HCT116 (cell line): ENCODE results near the gene ENOPH1. TPM values are rescaled to one million over a fixed set of nuclear protein-coding genes. Genes with fewer than 3 reads are reported as not detected.

Source experiments
- ATAC-seq: fragments of 200-7000 bp; cut with Tn5 transposase; 2 replicates; pipeline ENCODE4 v1.9.1; 2020; ENCODE audit warnings: mild to moderate bottlenecking, moderate library complexity
- BruUV-seq: library from RNA; stranded (reverse); fragments of 400-500 nt; replicated peaks from 2 replicates; lab custom pipeline; 2021; lab: Mats Ljungman, UMichigan
- CTCF ChIA-PET: fragments of 300-600 bp; sonication (Branson Sonifier 250); formaldehyde crosslinking; loops from one replicate; lab custom pipeline; 2021; ENCODE audit warnings: antibody characterized with exemption; lab: Charles Lee
- POLR2A ChIA-PET: fragments of 300-600, 350-600 bp; sonication (Branson Sonifier 250); formaldehyde crosslinking; loops from one replicate; lab custom pipeline; 2021; ENCODE audit warnings: antibody characterized with exemption; lab: Charles Lee
- RAD21 ChIA-PET, 2 experiments: fragments of 300-600 bp; sonication (Branson Sonifier 250); formaldehyde crosslinking; loops; one replicate each; lab custom pipeline; 2023; ENCODE audit warnings: low total read pairs in 2 of 2; ENCODE audit not compliant: uncharacterized antibody in 2 of 2, unreplicated experiment in 2 of 2, low non-redundant PET in 1 of 2; lab: Charles Lee
- DNase-seq: peaks from one replicate; pipeline ENCODE4 v3.0.0-alpha.2; 2010; ENCODE audit warnings: low read depth, low spot score
- H2AFZ ChIP-seq: fragments of 200-600 bp; shearing (Covaris generic), sonication (generic); 2 replicates; pipeline ENCODE4 v1.6.1; 2017; ENCODE audit warnings: low read depth, mixed run types, mixed read lengths, antibody characterized with exemption, low read length; ENCODE audit not compliant: poor library complexity, severe bottlenecking
- H3K27ac ChIP-seq: 2 replicates; pipeline ENCODE4 v1.5.1; 2012; ENCODE audit warnings: low read depth, low read length
- H3K27me3 ChIP-seq: fragments of 200-600 bp; sonication (generic); 2 replicates; pipeline ENCODE4 v1.6.1; 2016; ENCODE audit warnings: mixed run types, low read length, mixed read lengths; ENCODE audit not compliant: insufficient read depth
- H3K36me3 ChIP-seq, 2 experiments: fragments of 200-500 bp in 1 of 2; fragments of 200-600 bp in 1 of 2; sonication (Bioruptor generic) in 1 of 2; sonication (generic) in 1 of 2; 2 replicates each; pipeline versions ENCODE4 v1.5.1 to v1.6.1; 2014 to 2016; ENCODE audit warnings: low read length in 2 of 2, inconsistent platforms in 1 of 2, mixed read lengths in 1 of 2, mixed run types in 1 of 2; ENCODE audit not compliant: insufficient read depth in 2 of 2, control insufficient read depth in 1 of 2
- H3K4me1 ChIP-seq, 2 experiments: fragments of 200-600 bp in 1 of 2; sonication (generic) in 1 of 2; 2 replicates each; pipeline versions ENCODE4 v1.5.1 to v1.6.1; 2012 to 2017; ENCODE audit warnings: low read length in 2 of 2, inconsistent platforms in 1 of 2, mild to moderate bottlenecking in 1 of 2, mixed read lengths in 1 of 2, mixed run types in 1 of 2, moderate library complexity in 1 of 2; ENCODE audit not compliant: insufficient read depth in 2 of 2, control insufficient read depth in 1 of 2
- H3K4me2 ChIP-seq: fragments of 200-600 bp; sonication (generic); 2 replicates; pipeline ENCODE4 v1.6.1; 2017; ENCODE audit warnings: mixed run types, low read length, mixed read lengths
- H3K4me3 ChIP-seq, 2 experiments: fragments of 200-600 bp in 1 of 2; sonication (generic) in 1 of 2; replicated peaks in 1 of 2; 2 replicates each; pipeline ENCODE4 v1.5.1; 2011 to 2016; ENCODE audit warnings: low read length in 2 of 2, control low read depth in 1 of 2, low read depth in 1 of 2, mild to moderate bottlenecking in 1 of 2, mixed read lengths in 1 of 2, mixed run types in 1 of 2
- H3K79me2 ChIP-seq: fragments of 200-600 bp; sonication (generic); 2 replicates; pipeline ENCODE4 v1.6.1; 2017; ENCODE audit warnings: mild to moderate bottlenecking, mixed run types, low read length, moderate library complexity, mixed read lengths; ENCODE audit not compliant: insufficient read depth
- H3K9ac ChIP-seq: fragments of 200-600 bp; sonication (generic); 2 replicates; pipeline ENCODE4 v1.6.1; 2016; ENCODE audit warnings: low read length, mixed read lengths
- H3K9me2 ChIP-seq: fragments of 200-600 bp; sonication (generic), shearing (Covaris generic); 2 replicates; pipeline ENCODE4 v1.6.1; 2017; ENCODE audit warnings: mixed run types, mild to moderate bottlenecking, moderate library complexity; ENCODE audit not compliant: insufficient read depth
- H3K9me3 ChIP-seq, 2 experiments: fragments of 200-500 bp in 1 of 2; fragments of 200-600 bp in 1 of 2; sonication (Bioruptor generic) in 1 of 2; sonication (generic) in 1 of 2; 2 replicates each; pipeline ENCODE4 v1.6.1; 2014 to 2017; ENCODE audit warnings: low read length in 2 of 2, mixed read lengths in 2 of 2, inconsistent platforms in 1 of 2, low read depth in 1 of 2, mild to moderate bottlenecking in 1 of 2, mixed run types in 1 of 2, moderate library complexity in 1 of 2; ENCODE audit not compliant: control insufficient read depth in 1 of 2, insufficient read depth in 1 of 2
- H4K20me1 ChIP-seq: fragments of 200-600 bp; sonication (generic), shearing (Covaris generic); 2 replicates; pipeline ENCODE4 v1.6.1; 2017; ENCODE audit warnings: mixed run types, mild to moderate bottlenecking, moderate library complexity; ENCODE audit not compliant: insufficient read depth
- CEBPB ChIP-seq: IDR thresholded peaks from 2 replicates; pipeline ENCODE4 v1.6.1; 2012; ENCODE audit warnings: low read depth
- FOSL1 ChIP-seq: IDR thresholded peaks from 2 replicates; pipeline ENCODE4 v1.6.1; 2012; ENCODE audit warnings: low read depth
- JUND ChIP-seq: IDR thresholded peaks from 2 replicates; pipeline ENCODE4 v1.6.1; 2012
- POLR2A ChIP-seq: IDR thresholded peaks from 2 replicates; pipeline ENCODE4 v1.7.0; 2011; ENCODE audit warnings: borderline replicate concordance; ENCODE audit not compliant: insufficient read depth, insufficient read length; ENCODE audit errors: extremely low read depth
- RAD21 ChIP-seq: IDR thresholded peaks from 2 replicates; pipeline ENCODE4 v1.6.1; 2012; ENCODE audit warnings: low read depth, mild to moderate bottlenecking
- SIN3A ChIP-seq: IDR thresholded peaks from 2 replicates; pipeline ENCODE4 v1.6.1; 2012; ENCODE audit warnings: low read depth
- SP1 ChIP-seq: IDR thresholded peaks from 2 replicates; pipeline ENCODE4 v1.6.1; 2012; ENCODE audit warnings: low read depth
- TCF7L2 ChIP-seq: IDR thresholded peaks from 2 replicates; pipeline ENCODE4 v1.7.0; 2011; ENCODE audit warnings: borderline replicate concordance, inconsistent platforms; ENCODE audit not compliant: insufficient read depth, insufficient read length; ENCODE audit errors: extremely low read depth
- YY1 ChIP-seq: IDR thresholded peaks from 2 replicates; pipeline ENCODE4 v1.6.1; 2011; ENCODE audit warnings: low read length, low read depth, moderate library complexity, mild to moderate bottlenecking; ENCODE audit not compliant: insufficient replicate concordance; ENCODE audit errors: extremely low read depth
- intact Hi-C: fragments of 100-400 bp; cut with micrococcal nuclease; formaldehyde crosslinking; loops from 2 replicates; pipeline ENCODE4 v1.10.0; 2022
- total RNA-seq: library from RNA; stranded (reverse); gene quantifications from one replicate; pipeline ENCODE4 v1.2.1, GENCODE V29; 2021; ENCODE audit not compliant: unreplicated experiment
- TF ChIP-seq, protein P1 (sequence below), 3 experiments: fragments of 200-600 bp in 1 of 3; sonication (generic) in 1 of 3; IDR thresholded peaks in 2 of 3; conservative IDR thresholded peaks in 1 of 3; 2 replicates each; pipeline ENCODE4 v1.5.1; 2012 to 2017; ENCODE audit warnings: low read depth in 2 of 3, low read length in 2 of 3, antibody characterized with exemption in 1 of 3, borderline replicate concordance in 1 of 3, control low read depth in 1 of 3, mild to moderate bottlenecking in 1 of 3, mixed read lengths in 1 of 3, mixed run types in 1 of 3, moderate library complexity in 1 of 3; ENCODE audit not compliant: insufficient read depth in 1 of 3
- TF ChIP-seq, protein P2 (sequence below): IDR thresholded peaks from 2 replicates; pipeline ENCODE4 v1.6.1; 2012
- TF ChIP-seq, protein P3 (sequence below): IDR thresholded peaks from 2 replicates; pipeline ENCODE4 v1.6.1; 2012

Gene ENOPH1
- total RNA-seq, 1 experiment from 2014 or later, result 53.4 TPM

DNA sequence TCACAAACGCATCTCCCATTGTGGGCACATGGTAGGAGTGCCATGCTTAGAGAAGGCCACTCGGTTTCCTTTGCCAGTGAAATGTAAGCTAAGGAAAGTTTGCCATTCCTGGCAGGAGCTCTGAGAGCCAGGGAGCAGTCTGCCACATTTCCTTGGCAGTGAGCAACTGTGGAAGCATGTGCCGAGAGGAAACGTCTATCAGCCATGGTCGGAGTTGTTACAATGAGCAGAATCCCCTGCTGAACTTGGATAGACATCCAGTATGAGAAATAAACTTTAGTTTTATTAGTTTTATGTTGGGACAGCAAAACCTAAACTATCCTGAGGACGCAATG, 51.1 kb downstream of the ENOPH1 start:
- no peaks in the 10 kb centered on the region for H4K20me1 ChIP-seq
- CTCF ChIA-PET, result no interaction called here
- H3K27ac ChIP-seq, result no peak overlapping the region
- H3K4me1 ChIP-seq, result no peaks in the 10 kb centered on the region
- no peak overlapping the region for H3K9ac ChIP-seq
- no peak overlapping the region for H2AFZ ChIP-seq
- no peak for DNase-seq
- no TSS peak for BruUV-seq
- no peaks in the 10 kb centered on the region for H3K9me3 ChIP-seq
- TF ChIP-seq, protein P1, sequence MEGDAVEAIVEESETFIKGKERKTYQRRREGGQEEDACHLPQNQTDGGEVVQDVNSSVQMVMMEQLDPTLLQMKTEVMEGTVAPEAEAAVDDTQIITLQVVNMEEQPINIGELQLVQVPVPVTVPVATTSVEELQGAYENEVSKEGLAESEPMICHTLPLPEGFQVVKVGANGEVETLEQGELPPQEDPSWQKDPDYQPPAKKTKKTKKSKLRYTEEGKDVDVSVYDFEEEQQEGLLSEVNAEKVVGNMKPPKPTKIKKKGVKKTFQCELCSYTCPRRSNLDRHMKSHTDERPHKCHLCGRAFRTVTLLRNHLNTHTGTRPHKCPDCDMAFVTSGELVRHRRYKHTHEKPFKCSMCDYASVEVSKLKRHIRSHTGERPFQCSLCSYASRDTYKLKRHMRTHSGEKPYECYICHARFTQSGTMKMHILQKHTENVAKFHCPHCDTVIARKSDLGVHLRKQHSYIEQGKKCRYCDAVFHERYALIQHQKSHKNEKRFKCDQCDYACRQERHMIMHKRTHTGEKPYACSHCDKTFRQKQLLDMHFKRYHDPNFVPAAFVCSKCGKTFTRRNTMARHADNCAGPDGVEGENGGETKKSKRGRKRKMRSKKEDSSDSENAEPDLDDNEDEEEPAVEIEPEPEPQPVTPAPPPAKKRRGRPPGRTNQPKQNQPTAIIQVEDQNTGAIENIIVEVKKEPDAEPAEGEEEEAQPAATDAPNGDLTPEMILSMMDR (IDR thresholded peaks at IDR 0.05 in 2 of 3, conservative IDR thresholded peaks at IDR 0.05 in 1 of 3; ENCODE audit: borderline replicate concordance in 1 of 3, insufficient read depth in 1 of 3, low read depth in 2 of 3, low read length in 2 of 3), result no peak
- intact Hi-C loops, result no loop called here
- POLR2A ChIA-PET, result no interaction called here
- H3K36me3 ChIP-seq, result no peaks in the 10 kb centered on the region
- ATAC-seq, result no peak
- RAD21 ChIA-PET, result no interaction called here
- no peak overlapping the region for H3K4me2 ChIP-seq
- no peaks in the 10 kb centered on the region for H3K79me2 ChIP-seq
- no peaks in the 10 kb centered on the region for H3K9me2 ChIP-seq
- H3K27me3 ChIP-seq, result no peaks in the 10 kb centered on the region
- H3K4me3 ChIP-seq, result no peak overlapping the region

DNA sequence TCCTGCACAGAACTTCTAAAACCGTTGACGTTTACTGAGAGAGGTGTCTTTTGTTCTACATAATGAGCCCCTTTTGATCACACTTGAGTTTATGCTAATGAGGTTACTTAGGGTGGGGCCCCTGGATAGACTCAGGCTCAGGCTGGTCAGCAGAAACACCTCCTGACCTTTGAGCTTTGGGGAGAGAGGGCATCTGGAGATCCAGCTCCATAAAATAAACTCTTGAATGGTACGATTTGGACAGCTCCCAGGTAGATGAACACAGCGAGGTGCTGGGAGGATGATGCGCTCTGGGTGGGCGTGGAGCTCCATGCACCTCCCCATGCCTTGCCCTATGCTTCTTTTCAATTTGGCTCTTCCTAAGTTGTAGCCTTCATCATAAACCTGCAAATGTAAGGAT, 52.0 kb downstream of the ENOPH1 start:
- H3K79me2 ChIP-seq, result no peaks in the 10 kb centered on the region
- no peaks in the 10 kb centered on the region for H3K9me3 ChIP-seq
- ChIA-PET RAD21 (no interaction called here), POLR2A (no interaction called here), CTCF (no interaction called here)
- H3K4me2 ChIP-seq, result no peak overlapping the region
- no peaks in the 10 kb centered on the region for H3K9me2 ChIP-seq
- DNase-seq (no peak), ATAC-seq (no peak)
- TF ChIP-seq POLR2A, result no peak
- no peak for TF ChIP-seq SP1
- no peak for TF ChIP-seq CEBPB
- no peak for TF ChIP-seq TCF7L2
- TF ChIP-seq, protein P2, sequence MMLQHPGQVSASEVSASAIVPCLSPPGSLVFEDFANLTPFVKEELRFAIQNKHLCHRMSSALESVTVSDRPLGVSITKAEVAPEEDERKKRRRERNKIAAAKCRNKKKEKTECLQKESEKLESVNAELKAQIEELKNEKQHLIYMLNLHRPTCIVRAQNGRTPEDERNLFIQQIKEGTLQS, result no peak
- TF ChIP-seq RAD21, result no peak
- no peak for TF ChIP-seq SIN3A
- TF ChIP-seq FOSL1, result no peak
- TF ChIP-seq, protein P3, sequence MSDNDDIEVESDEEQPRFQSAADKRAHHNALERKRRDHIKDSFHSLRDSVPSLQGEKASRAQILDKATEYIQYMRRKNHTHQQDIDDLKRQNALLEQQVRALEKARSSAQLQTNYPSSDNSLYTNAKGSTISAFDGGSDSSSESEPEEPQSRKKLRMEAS, result no peak
- no peak for TF ChIP-seq JUND
- TF ChIP-seq YY1, result no peak
- H3K4me1 ChIP-seq, result no peaks in the 10 kb centered on the region
- H4K20me1 ChIP-seq, result no peaks in the 10 kb centered on the region
- intact Hi-C loops, result no loop called here
- H2AFZ ChIP-seq, result no peak overlapping the region
- H3K4me3 ChIP-seq, result no peak overlapping the region
- no peak overlapping the region for H3K27ac ChIP-seq
- H3K36me3 ChIP-seq, result no peaks in the 10 kb centered on the region
- BruUV-seq, result no TSS peak
- H3K27me3 ChIP-seq, result no peaks in the 10 kb centered on the region
- no peak overlapping the region for H3K9ac ChIP-seq
